ENCODE data around the gene NPHP4.

NPHP4 gene

DNA sequence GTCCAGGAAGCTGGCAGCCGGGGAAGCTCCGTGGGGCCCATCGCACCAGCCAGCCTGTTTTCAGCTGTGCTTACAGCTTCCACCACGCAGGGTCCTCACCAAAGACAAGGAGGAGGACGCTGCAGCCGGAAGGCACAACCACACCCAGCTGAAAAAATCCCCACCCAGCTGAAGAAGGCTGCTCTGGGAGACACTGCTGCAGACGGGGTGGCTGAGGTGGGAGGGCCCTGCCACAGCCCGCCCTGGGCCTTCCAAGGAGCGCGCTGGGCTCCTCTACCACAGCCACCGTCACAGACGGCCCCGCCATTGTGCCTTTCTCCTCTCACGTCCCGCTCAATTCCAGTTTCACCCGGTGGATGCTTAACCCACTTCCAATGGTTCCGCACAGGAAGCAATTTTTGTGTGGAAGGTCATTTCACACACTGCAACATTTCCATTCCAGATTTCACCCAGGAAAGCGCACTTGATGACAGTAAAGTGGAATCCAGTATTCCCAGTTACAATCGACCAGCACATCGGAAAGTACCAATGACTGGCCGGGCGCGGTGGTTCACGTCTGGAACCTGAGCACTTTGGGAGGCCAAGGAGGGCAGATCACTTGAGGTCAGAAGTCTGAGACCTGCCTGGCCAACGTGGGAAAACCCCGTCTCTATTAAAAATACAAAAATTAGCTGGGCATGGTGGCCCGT lies 47.9 kb downstream of the NPHP4 start:
- no peak overlapping the region for H3K4me2 ChIP-seq (ENCODE audit: low read depth, low read length)
- H3K27ac ChIP-seq (ENCODE audit: low read length): no peak overlapping the region
- no peak for DNase-seq
- no peaks in the 10 kb centered on the region for H3K4me1 ChIP-seq (ENCODE audit: low read length)
- no peaks in the 10 kb centered on the region for H3K36me3 ChIP-seq (replicated peaks; ENCODE audit: insufficient read depth, low read length)
- no peaks in the 10 kb centered on the region for H3F3A ChIP-seq (ENCODE audit: insufficient read depth, low read length)
- no peak for TF ChIP-seq EZH2 (optimal IDR thresholded peaks at IDR 0.05; ENCODE audit: low read depth, low read length)
- TF ChIP-seq EZH2phosphoT487 (IDR thresholded peaks at IDR 0.05; ENCODE audit: low read length): no peak
- TF ChIP-seq, protein P1, sequence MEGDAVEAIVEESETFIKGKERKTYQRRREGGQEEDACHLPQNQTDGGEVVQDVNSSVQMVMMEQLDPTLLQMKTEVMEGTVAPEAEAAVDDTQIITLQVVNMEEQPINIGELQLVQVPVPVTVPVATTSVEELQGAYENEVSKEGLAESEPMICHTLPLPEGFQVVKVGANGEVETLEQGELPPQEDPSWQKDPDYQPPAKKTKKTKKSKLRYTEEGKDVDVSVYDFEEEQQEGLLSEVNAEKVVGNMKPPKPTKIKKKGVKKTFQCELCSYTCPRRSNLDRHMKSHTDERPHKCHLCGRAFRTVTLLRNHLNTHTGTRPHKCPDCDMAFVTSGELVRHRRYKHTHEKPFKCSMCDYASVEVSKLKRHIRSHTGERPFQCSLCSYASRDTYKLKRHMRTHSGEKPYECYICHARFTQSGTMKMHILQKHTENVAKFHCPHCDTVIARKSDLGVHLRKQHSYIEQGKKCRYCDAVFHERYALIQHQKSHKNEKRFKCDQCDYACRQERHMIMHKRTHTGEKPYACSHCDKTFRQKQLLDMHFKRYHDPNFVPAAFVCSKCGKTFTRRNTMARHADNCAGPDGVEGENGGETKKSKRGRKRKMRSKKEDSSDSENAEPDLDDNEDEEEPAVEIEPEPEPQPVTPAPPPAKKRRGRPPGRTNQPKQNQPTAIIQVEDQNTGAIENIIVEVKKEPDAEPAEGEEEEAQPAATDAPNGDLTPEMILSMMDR (IDR thresholded peaks at IDR 0.05; ENCODE audit: low read length): no peak
- no peaks in the 10 kb centered on the region for H3K9me3 ChIP-seq (replicated peaks; ENCODE audit: insufficient read depth, low read length)
- no peaks in the 10 kb centered on the region for H3K79me2 ChIP-seq (ENCODE audit: low read length)
- H3K9me2 ChIP-seq (replicated peaks; ENCODE audit: insufficient read depth, low read length): no peaks in the 10 kb centered on the region
- H3K4me3 ChIP-seq (ENCODE audit: low read length): no peak overlapping the region
- H2AFZ ChIP-seq (ENCODE audit: low read length): no peak overlapping the region
- H3K9ac ChIP-seq (ENCODE audit: low read length): no peak overlapping the region
- no peaks in the 10 kb centered on the region for H3K27me3 ChIP-seq (replicated peaks; ENCODE audit: insufficient read depth, low read length)
- H4K20me1 ChIP-seq (ENCODE audit: insufficient read depth, low read length): no peaks in the 10 kb centered on the region

DNA sequence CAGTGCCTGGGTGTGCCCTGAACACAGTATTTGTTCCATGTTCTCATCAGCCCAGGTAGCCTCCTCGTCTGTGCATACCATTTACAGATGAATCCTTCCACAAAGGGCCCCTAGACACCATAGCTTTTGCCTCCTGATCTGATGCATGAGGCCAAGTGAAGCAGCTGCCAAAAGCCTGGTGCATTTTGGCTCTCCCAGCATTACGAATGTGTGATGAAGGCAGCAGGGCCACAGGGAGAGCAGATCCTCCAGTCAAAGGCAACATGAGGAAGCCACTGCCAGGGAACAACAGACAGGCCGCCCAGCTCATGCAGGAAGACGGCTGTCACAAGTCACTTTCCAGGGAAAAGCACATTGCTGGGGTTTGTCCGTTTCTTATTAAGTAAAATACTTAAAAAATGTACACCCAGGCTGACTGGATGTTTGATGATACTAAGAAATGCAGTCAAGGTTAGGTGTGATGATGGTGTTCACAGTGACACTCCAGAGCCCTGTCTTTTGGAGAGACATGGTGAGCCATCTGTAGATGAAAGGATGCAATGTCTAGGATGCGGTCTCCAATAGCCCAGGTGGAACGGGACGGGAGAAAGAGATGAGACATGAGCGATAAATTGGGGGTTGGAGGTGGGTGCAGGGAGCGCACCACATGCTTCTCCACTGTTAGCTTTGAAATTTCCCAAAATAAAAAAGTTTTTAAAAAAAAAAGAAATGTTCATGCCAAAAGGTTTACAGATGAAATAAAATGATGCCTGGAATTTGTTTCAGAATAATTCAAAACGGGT lies 48.7 kb downstream of the NPHP4 start:
- no peaks in the 10 kb centered on the region for H3K9me3 ChIP-seq (replicated peaks; ENCODE audit: insufficient read depth, low read length)
- H3K79me2 ChIP-seq (ENCODE audit: low read length): no peaks in the 10 kb centered on the region
- H4K20me1 ChIP-seq (ENCODE audit: insufficient read depth, low read length): no peaks in the 10 kb centered on the region
- DNase-seq: no peak
- no peak overlapping the region for H3K4me3 ChIP-seq (ENCODE audit: low read length)
- no peak overlapping the region for H2AFZ ChIP-seq (ENCODE audit: low read length)
- H3K9me2 ChIP-seq (replicated peaks; ENCODE audit: insufficient read depth, low read length): no peaks in the 10 kb centered on the region
- no peak overlapping the region for H3K27ac ChIP-seq (ENCODE audit: low read length)
- no peaks in the 10 kb centered on the region for H3F3A ChIP-seq (ENCODE audit: insufficient read depth, low read length)
- TF ChIP-seq, protein P1 (IDR thresholded peaks at IDR 0.05; ENCODE audit: low read length): no peak
- TF ChIP-seq EZH2 (optimal IDR thresholded peaks at IDR 0.05; ENCODE audit: low read depth, low read length) (no peak), EZH2phosphoT487 (IDR thresholded peaks at IDR 0.05; ENCODE audit: low read length) (no peak)
- H3K4me1 ChIP-seq (ENCODE audit: low read length): no peaks in the 10 kb centered on the region
- no peaks in the 10 kb centered on the region for H3K27me3 ChIP-seq (replicated peaks; ENCODE audit: insufficient read depth, low read length)
- no peak overlapping the region for H3K4me2 ChIP-seq (ENCODE audit: low read depth, low read length)
- H3K9ac ChIP-seq (ENCODE audit: low read length): no peak overlapping the region
- H3K36me3 ChIP-seq (replicated peaks; ENCODE audit: insufficient read depth, low read length): no peaks in the 10 kb centered on the region

DNA sequence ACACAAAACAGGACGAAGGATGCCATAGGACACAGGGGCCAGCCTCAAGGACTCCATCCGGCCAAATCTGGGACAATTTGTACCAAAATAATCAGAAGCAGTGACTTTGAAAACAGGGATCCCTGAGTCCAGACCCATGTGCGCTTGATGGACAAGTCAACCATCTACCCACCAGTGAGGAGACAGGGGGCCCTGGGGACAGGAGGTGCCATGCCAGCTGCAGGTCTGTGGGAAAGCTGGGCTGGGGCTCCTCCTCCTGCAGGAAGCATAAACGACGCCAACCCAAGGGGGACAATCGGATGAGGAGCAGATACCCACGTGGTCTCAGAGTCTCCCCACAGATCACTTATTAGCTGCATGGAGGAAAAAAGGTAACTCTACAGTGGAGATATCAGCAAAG lies 50.6 kb downstream of the NPHP4 start:
- DNase-seq: no peak
- Histone ChIP-seq H2AFZ (ENCODE audit: low read length) (no peak overlapping the region), H3K4me2 (ENCODE audit: low read depth, low read length) (no peak overlapping the region), H4K20me1 (ENCODE audit: insufficient read depth, low read length) (no peaks in the 10 kb centered on the region), H3K9me3 (replicated peaks; ENCODE audit: insufficient read depth, low read length) (no peaks in the 10 kb centered on the region), H3K4me3 (ENCODE audit: low read length) (no peak overlapping the region), H3K27ac (ENCODE audit: low read length) (no peak overlapping the region), H3K9ac (ENCODE audit: low read length) (no peak overlapping the region), H3F3A (ENCODE audit: insufficient read depth, low read length) (no peaks in the 10 kb centered on the region), H3K9me2 (replicated peaks; ENCODE audit: insufficient read depth, low read length) (no peaks in the 10 kb centered on the region), H3K27me3 (replicated peaks; ENCODE audit: insufficient read depth, low read length) (no peaks in the 10 kb centered on the region), H3K4me1 (ENCODE audit: low read length) (no peaks in the 10 kb centered on the region), H3K36me3 (replicated peaks; ENCODE audit: insufficient read depth, low read length) (no peaks in the 10 kb centered on the region), H3K79me2 (ENCODE audit: low read length) (no peaks in the 10 kb centered on the region)
- TF ChIP-seq, protein P1 (IDR thresholded peaks at IDR 0.05; ENCODE audit: low read length): no peak
- TF ChIP-seq EZH2 (optimal IDR thresholded peaks at IDR 0.05; ENCODE audit: low read depth, low read length) (no peak), EZH2phosphoT487 (IDR thresholded peaks at IDR 0.05; ENCODE audit: low read length) (no peak)

All from MM.1S (cell line).